Thyroid gland (tissue), 4 donors: ENCODE measurements around the gene PTPRE.

Experiments
- POLR2A ChIP-seq, 2 donors: fragments of 450-650 bp; IDR thresholded peaks; one replicate each; pipeline ENCODE4 v1.6.1; 2017; ENCODE audit warnings: antibody characterized with exemption in 2 of 2, mild to moderate bottlenecking in 2 of 2, moderate library complexity in 1 of 2
- TF ChIP-seq, protein P1 (sequence below), 6 experiments: fragments of 200-600 bp in 3 of 6; fragments of 450-650 bp in 3 of 6; sonication (generic) in 3 of 6; IDR thresholded peaks; one replicate each; pipeline ENCODE4 v1.5.1; 2016 to 2019; ENCODE audit warnings: antibody characterized with exemption in 6 of 6, mild to moderate bottlenecking in 2 of 6, inconsistent platforms in 1 of 6, moderate library complexity in 1 of 6

DNA sequence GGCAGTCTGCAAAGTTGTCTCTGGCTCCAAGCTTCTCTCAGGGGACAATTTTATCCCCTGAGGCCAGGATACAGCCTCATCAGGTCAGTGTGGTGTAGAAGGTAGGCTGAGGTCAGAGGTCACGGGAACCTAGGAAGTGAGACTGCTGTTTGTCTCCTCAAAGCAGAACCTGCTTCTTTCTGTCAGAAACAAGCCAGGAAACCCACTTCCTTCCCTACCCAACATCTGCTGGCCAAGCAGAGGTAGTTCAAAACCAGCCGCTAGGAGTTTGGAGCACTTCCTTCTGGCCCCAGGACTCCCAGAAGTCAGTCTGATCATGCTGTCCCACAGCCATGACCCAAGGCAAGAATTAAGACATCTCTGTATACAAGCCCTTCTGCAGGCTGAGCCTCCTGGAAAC lies 26.3 kb upstream of the PTPRE start:
- TF ChIP-seq, protein P1, sequence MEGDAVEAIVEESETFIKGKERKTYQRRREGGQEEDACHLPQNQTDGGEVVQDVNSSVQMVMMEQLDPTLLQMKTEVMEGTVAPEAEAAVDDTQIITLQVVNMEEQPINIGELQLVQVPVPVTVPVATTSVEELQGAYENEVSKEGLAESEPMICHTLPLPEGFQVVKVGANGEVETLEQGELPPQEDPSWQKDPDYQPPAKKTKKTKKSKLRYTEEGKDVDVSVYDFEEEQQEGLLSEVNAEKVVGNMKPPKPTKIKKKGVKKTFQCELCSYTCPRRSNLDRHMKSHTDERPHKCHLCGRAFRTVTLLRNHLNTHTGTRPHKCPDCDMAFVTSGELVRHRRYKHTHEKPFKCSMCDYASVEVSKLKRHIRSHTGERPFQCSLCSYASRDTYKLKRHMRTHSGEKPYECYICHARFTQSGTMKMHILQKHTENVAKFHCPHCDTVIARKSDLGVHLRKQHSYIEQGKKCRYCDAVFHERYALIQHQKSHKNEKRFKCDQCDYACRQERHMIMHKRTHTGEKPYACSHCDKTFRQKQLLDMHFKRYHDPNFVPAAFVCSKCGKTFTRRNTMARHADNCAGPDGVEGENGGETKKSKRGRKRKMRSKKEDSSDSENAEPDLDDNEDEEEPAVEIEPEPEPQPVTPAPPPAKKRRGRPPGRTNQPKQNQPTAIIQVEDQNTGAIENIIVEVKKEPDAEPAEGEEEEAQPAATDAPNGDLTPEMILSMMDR (IDR thresholded peaks at IDR 0.05), result no peak
- TF ChIP-seq POLR2A (IDR thresholded peaks at IDR 0.05), result no peak
